A549 (cell line): ENCODE results near the gene ANO3.
"Not testable (repeated sequence)": the region's sequence is repeated elsewhere in the genome, so short reads cannot be mapped to it uniquely, and the experiment has no call there.

Source experiments
- BHLHE40 ChIP-seq: IDR thresholded peaks from 2 replicates; pipeline ENCODE4 v1.6.1; 2012; ENCODE audit warnings: low read depth, low read length, inconsistent platforms
- CTCF ChIP-seq: fragments of >200 bp; sonication (Bioruptor Twin); formaldehyde crosslinking; IDR thresholded peaks from 3 replicates; pipeline ENCODE4 v1.5.1; 2016
- HDAC2 ChIP-seq: fragments of 200-600 bp; sonication (generic); IDR thresholded peaks from 2 replicates; pipeline ENCODE4 v1.6.1; 2016
- POLR2A ChIP-seq: IDR thresholded peaks from 2 replicates; pipeline ENCODE4 v1.6.1; 2012; ENCODE audit warnings: mild to moderate bottlenecking, low read length
- RNF2 ChIP-seq: fragments of 200-600 bp; sonication (generic); IDR thresholded peaks from 2 replicates; pipeline ENCODE4 v1.6.1; 2016; ENCODE audit warnings: low read depth, mild to moderate bottlenecking, antibody characterized with exemption, moderate library complexity, borderline replicate concordance
- SMC3 ChIP-seq: fragments of >200 bp; sonication (Bioruptor Twin); formaldehyde crosslinking; IDR thresholded peaks from 3 replicates; pipeline ENCODE4 v1.6.1; 2018; ENCODE audit warnings: inconsistent platforms

- not testable (repeated sequence) for TF ChIP-seq CTCF, SMC3, RNF2, BHLHE40, HDAC2, POLR2A
These were observed 265.2 kb downstream of the ANO3 start for GRCh38 chr11:26597049-26597689.
